H9 (cell line): ENCODE results near the gene MED27. TPM values are rescaled to one million over a fixed set of nuclear protein-coding genes. Genes with fewer than 3 reads are reported as not detected.

Source experiments
- DNase-seq: peaks from one replicate; pipeline ENCODE4 v3.0.0-alpha.2; 2017
- H2AFZ ChIP-seq: one replicate; pipeline ENCODE4 v1.6.1; 2013; ENCODE audit warnings: mild to moderate bottlenecking, low read length, control low read depth, moderate library complexity
- H2AK5ac ChIP-seq: 2 replicates; pipeline ENCODE4 v1.6.1; 2013; ENCODE audit warnings: low read length, control low read depth, mixed read lengths; ENCODE audit not compliant: insufficient read length
- H2BK120ac ChIP-seq: one replicate; pipeline ENCODE4 v1.6.1; 2013; ENCODE audit warnings: low read depth, mild to moderate bottlenecking, low read length, control low read depth, inconsistent platforms; ENCODE audit not compliant: poor library complexity, severe bottlenecking
- H2BK12ac ChIP-seq: 2 replicates; pipeline ENCODE4 v1.6.1; 2013; ENCODE audit warnings: low read length, control low read depth, mixed read lengths, low read depth; ENCODE audit not compliant: insufficient read length
- H2BK15ac ChIP-seq: 2 replicates; pipeline ENCODE4 v1.6.1; 2013; ENCODE audit warnings: low read depth, low read length, control low read depth
- H2BK20ac ChIP-seq: one replicate; pipeline ENCODE4 v1.6.1; 2013; ENCODE audit warnings: low read depth, mild to moderate bottlenecking, low read length, control low read depth, inconsistent platforms; ENCODE audit not compliant: poor library complexity, severe bottlenecking
- H2BK5ac ChIP-seq: 2 replicates; pipeline ENCODE4 v1.6.1; 2013; ENCODE audit warnings: low read length, control low read depth, mixed read lengths; ENCODE audit not compliant: insufficient read length
- H3K14ac ChIP-seq: 2 replicates; pipeline ENCODE4 v1.6.1; 2013; ENCODE audit warnings: low read length, control low read depth; ENCODE audit not compliant: insufficient read depth
- H3K18ac ChIP-seq: 2 replicates; pipeline ENCODE4 v1.6.1; 2013; ENCODE audit warnings: low read depth, mild to moderate bottlenecking, mixed read lengths, low read length, control low read depth; ENCODE audit not compliant: insufficient read length
- H3K23ac ChIP-seq: 2 replicates; pipeline ENCODE4 v1.6.1; 2013; ENCODE audit warnings: low read length, control low read depth, mixed read lengths, low read depth; ENCODE audit not compliant: insufficient read length
- H3K23me2 ChIP-seq: 2 replicates; pipeline ENCODE4 v1.6.1; 2013; ENCODE audit warnings: low read depth, mild to moderate bottlenecking, mixed read lengths, low read length, control low read depth; ENCODE audit not compliant: insufficient read length, poor library complexity, severe bottlenecking
- H3K27ac ChIP-seq: 2 replicates; pipeline ENCODE4 v1.5.1; 2013; ENCODE audit warnings: low read length, control low read depth, mixed read lengths, low read depth; ENCODE audit not compliant: insufficient read length
- H3K27me3 ChIP-seq: 2 replicates; pipeline ENCODE4 v1.6.1; 2013; ENCODE audit warnings: low read length, control low read depth, inconsistent platforms; ENCODE audit not compliant: insufficient read depth
- H3K4ac ChIP-seq: 2 replicates; pipeline ENCODE4 v1.6.1; 2013; ENCODE audit warnings: low read depth, mild to moderate bottlenecking, control low read depth, inconsistent platforms, low read length, moderate library complexity
- H3K4me1 ChIP-seq: 2 replicates; pipeline ENCODE4 v1.6.1; 2013; ENCODE audit warnings: low read length, control low read depth, inconsistent platforms; ENCODE audit not compliant: insufficient read depth
- H3K4me2 ChIP-seq: 2 replicates; pipeline ENCODE4 v1.6.1; 2013; ENCODE audit warnings: low read length, control low read depth, mixed read lengths; ENCODE audit not compliant: insufficient read length, insufficient read depth
- H3K56ac ChIP-seq: 2 replicates; pipeline ENCODE4 v1.6.1; 2013; ENCODE audit warnings: low read depth, mild to moderate bottlenecking, mixed read lengths, low read length, control low read depth; ENCODE audit not compliant: insufficient read length
- H3K79me1 ChIP-seq: 2 replicates; pipeline ENCODE4 v1.6.1; 2013; ENCODE audit warnings: low read depth, mild to moderate bottlenecking, moderate library complexity, low read length, control low read depth, inconsistent platforms; ENCODE audit not compliant: insufficient read depth, poor library complexity, severe bottlenecking
- H3K79me2 ChIP-seq: 2 replicates; pipeline ENCODE4 v1.6.1; 2013; ENCODE audit warnings: low read length, control low read depth, inconsistent platforms; ENCODE audit not compliant: insufficient read depth
- H3K9ac ChIP-seq: 2 replicates; pipeline ENCODE4 v1.6.1; 2013; ENCODE audit warnings: low read length, control low read depth, mixed read lengths; ENCODE audit not compliant: insufficient read length; ENCODE audit errors: extremely low read depth
- H3K9me3 ChIP-seq: one replicate; pipeline ENCODE4 v1.6.1; 2013; ENCODE audit warnings: low read depth, low read length, inconsistent platforms; ENCODE audit not compliant: control insufficient read depth
- H3T11ph ChIP-seq: one replicate; pipeline ENCODE4 v1.6.1; 2013; ENCODE audit warnings: mild to moderate bottlenecking, low read length, control low read depth, inconsistent platforms
- H4K20me1 ChIP-seq: one replicate; pipeline ENCODE4 v1.6.1; 2013; ENCODE audit not compliant: control insufficient read depth, insufficient read length, insufficient read depth
- H4K5ac ChIP-seq: 2 replicates; pipeline ENCODE4 v1.6.1; 2013; ENCODE audit warnings: low read depth, mild to moderate bottlenecking, mixed read lengths, low read length, control low read depth; ENCODE audit not compliant: insufficient read length
- H4K8ac ChIP-seq: replicated peaks from 2 replicates; pipeline ENCODE4 v1.6.1; 2013; ENCODE audit warnings: low read length, control low read depth, mixed read lengths, low read depth; ENCODE audit not compliant: insufficient read length
- H4K91ac ChIP-seq: 2 replicates; pipeline ENCODE4 v1.6.1; 2013; ENCODE audit warnings: low read depth, mild to moderate bottlenecking, moderate library complexity, mixed read lengths, low read length, control low read depth; ENCODE audit not compliant: insufficient read length
- H3K27ac Mint-ChIP-seq, 3 experiments: 2 replicates in 2 of 3; 3 replicates in 1 of 3; pipeline ENCODE4 v1.8.0; 2020 to 2021; ENCODE audit warnings: mixed read lengths in 3 of 3, mild to moderate bottlenecking in 1 of 3, moderate library complexity in 1 of 3
- H3K27me3 Mint-ChIP-seq: 2 replicates; pipeline ENCODE4 v1.8.0; 2021; ENCODE audit warnings: low read depth, mild to moderate bottlenecking, moderate library complexity, mixed read lengths
- H3K36me3 Mint-ChIP-seq, 3 experiments: 2 replicates in 2 of 3; 3 replicates in 1 of 3; pipeline ENCODE4 v1.8.0; 2020 to 2021; ENCODE audit warnings: low read depth in 3 of 3, mixed read lengths in 3 of 3; ENCODE audit not compliant: insufficient read depth in 1 of 3
- H3K4me1 Mint-ChIP-seq, 2 experiments: 2 replicates each; pipeline ENCODE4 v1.8.0; 2020; ENCODE audit warnings: mixed read lengths in 2 of 2
- H3K4me3 Mint-ChIP-seq, 2 experiments: 2 replicates in 1 of 2; 3 replicates in 1 of 2; pipeline ENCODE4 v1.8.0; 2020 to 2021; ENCODE audit warnings: mild to moderate bottlenecking in 2 of 2, mixed read lengths in 2 of 2, moderate library complexity in 1 of 2
- H3K9me3 Mint-ChIP-seq, 2 experiments: 2 replicates in 1 of 2; 3 replicates in 1 of 2; pipeline ENCODE4 v1.8.0; 2020; ENCODE audit warnings: mild to moderate bottlenecking in 2 of 2, mixed read lengths in 2 of 2, moderate library complexity in 1 of 2
- CTCF ChIP-seq: fragments of 200-600 bp; sonication (generic); conservative IDR thresholded peaks from 3 replicates; pipeline ENCODE4 v1.8.0; 2021; ENCODE audit warnings: antibody characterized with exemption, mild to moderate bottlenecking
- WGBS: extraction: QIAGEN DNeasy Blood & Tissue Kit; methylation state at CpG from one replicate; pipeline ENCODE4 v1.1.7; 2013; ENCODE audit warnings: missing lambda C conversion rate, low lambda C conversion rate, mixed read lengths; ENCODE audit not compliant: insufficient read length; ENCODE audit errors: extremely low coverage; 5-methylcytosine and 5-hydroxymethylcytosine counted together
- total RNA-seq: library from RNA; stranded (reverse); gene quantifications from 2 replicates; pipeline ENCODE4 v1.2.1, GENCODE V29; 2021

Gene MED27
- total RNA-seq, 1 experiment from 2014 or later, result 33.5 TPM

DNA sequence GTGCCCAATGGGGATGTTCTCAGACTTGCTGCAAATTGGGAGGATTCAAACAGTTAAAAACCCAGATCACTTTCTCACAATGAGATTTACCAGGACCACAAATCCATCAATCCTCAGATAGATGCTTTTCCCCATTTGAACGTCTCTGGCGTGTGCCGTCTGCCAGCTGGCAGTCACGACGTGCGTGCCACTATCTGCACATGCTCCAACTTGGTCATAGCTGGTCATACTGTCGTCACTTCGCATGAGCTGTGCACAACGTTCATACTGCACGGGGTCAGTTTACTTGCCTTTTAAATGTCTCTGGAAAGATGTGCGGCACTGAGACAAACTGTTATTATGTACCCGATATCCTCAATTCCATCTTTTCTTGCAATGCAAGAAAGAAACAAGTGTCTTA, 221.5 kb downstream of the MED27 start:
- no peak overlapping the region for H3K4me2 ChIP-seq
- no peak overlapping the region for H4K8ac ChIP-seq
- no CpG with 5 or more reads among the region's 12 CpGs for WGBS
- H4K20me1 ChIP-seq, result no peaks in the 10 kb centered on the region
- H3K4me1 ChIP-seq, result peaks cover 3% of the 10 kb centered on the region; the same call in 1 of the 2 replicates
- no peaks in the 10 kb centered on the region for H3K9me3 ChIP-seq
- H3K79me2 ChIP-seq, result no peaks in the 10 kb centered on the region
- TF ChIP-seq CTCF, result no peak
- no peak overlapping the region for H3K14ac ChIP-seq
- no peak overlapping the region for H4K91ac ChIP-seq
- no peak overlapping the region for H3K4ac ChIP-seq
- no peak overlapping the region for H2AFZ ChIP-seq
- no peak overlapping the region for H2BK15ac ChIP-seq
- H3K23me2 ChIP-seq, result peaks cover 4% of the 10 kb centered on the region
- H3K27ac Mint-ChIP-seq, result no peak overlapping the region
- no peak overlapping the region for H2BK12ac ChIP-seq
- H3K79me1 ChIP-seq, result no peaks in the 10 kb centered on the region
- H3K9ac ChIP-seq, result no peak overlapping the region
- no peak overlapping the region for H3K56ac ChIP-seq
- H3K9me3 Mint-ChIP-seq, result no peaks in the 10 kb centered on the region
- H3T11ph ChIP-seq, result no peak overlapping the region
- H2AK5ac ChIP-seq, result no peak overlapping the region
- no peak overlapping the region for H2BK20ac ChIP-seq
- no peak overlapping the region for H4K5ac ChIP-seq
- H3K36me3 Mint-ChIP-seq, result peaks cover 0 to 11% (median 10%) of the 10 kb centered on the region in 3 experiments; a peak in 6 of 7 replicates
- no peak overlapping the region for H2BK5ac ChIP-seq
- H2BK120ac ChIP-seq, result no peak overlapping the region
- H3K4me1 Mint-ChIP-seq, result peaks cover 12 to 20% of the 10 kb centered on the region in 2 experiments
- no peak overlapping the region for H3K4me3 Mint-ChIP-seq
- H3K18ac ChIP-seq, result no peak overlapping the region
- H3K27me3 Mint-ChIP-seq, result peaks cover 2% of the 10 kb centered on the region; the same call in 1 of the 2 replicates
- H3K23ac ChIP-seq, result no peak overlapping the region
- H3K27me3 ChIP-seq, result no peaks in the 10 kb centered on the region
- H3K27ac ChIP-seq, result no peak overlapping the region
- DNase-seq, result no peak
